PC-3 (cell line): ENCODE measurements around the gene HEPN1.

ENCODE experiments used
- EZH2 ChIP-seq: fragments of 300-600 bp; sonication (generic); IDR thresholded peaks from one replicate; pipeline ENCODE4 v1.6.1; 2017; ENCODE audit warnings: antibody characterized with exemption, mild to moderate bottlenecking, low read length; ENCODE audit not compliant: unreplicated experiment
- TF ChIP-seq, protein P1 (sequence below): fragments of 300-600 bp; sonication (generic); conservative IDR thresholded peaks from 2 replicates; pipeline ENCODE4 v1.5.1; 2017; ENCODE audit warnings: antibody characterized with exemption, low read depth, mild to moderate bottlenecking, low read length

DNA sequence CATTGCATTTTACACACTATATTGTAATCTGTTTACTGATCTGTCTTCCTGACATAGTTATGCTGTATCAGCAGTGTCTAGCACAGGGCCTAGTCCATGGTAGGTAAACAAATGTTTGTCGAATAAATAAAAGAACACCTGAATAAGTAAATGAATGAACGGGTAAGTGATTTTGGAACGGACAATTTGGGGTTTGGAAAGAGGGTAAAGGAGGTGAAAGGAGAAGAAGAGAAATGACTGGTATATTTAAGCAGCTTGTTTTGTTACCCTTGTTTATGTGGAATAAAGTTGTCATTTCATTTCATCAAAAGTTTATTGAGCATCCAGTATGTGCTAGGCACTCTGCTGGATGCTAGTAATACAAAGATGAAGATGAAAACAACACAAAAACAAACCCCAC is at the start of gene HEPN1:
- TF ChIP-seq, protein P1, sequence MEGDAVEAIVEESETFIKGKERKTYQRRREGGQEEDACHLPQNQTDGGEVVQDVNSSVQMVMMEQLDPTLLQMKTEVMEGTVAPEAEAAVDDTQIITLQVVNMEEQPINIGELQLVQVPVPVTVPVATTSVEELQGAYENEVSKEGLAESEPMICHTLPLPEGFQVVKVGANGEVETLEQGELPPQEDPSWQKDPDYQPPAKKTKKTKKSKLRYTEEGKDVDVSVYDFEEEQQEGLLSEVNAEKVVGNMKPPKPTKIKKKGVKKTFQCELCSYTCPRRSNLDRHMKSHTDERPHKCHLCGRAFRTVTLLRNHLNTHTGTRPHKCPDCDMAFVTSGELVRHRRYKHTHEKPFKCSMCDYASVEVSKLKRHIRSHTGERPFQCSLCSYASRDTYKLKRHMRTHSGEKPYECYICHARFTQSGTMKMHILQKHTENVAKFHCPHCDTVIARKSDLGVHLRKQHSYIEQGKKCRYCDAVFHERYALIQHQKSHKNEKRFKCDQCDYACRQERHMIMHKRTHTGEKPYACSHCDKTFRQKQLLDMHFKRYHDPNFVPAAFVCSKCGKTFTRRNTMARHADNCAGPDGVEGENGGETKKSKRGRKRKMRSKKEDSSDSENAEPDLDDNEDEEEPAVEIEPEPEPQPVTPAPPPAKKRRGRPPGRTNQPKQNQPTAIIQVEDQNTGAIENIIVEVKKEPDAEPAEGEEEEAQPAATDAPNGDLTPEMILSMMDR = no peak
- no peak for TF ChIP-seq EZH2
